Esophagus muscularis mucosa (tissue), 4 donors: ENCODE data around the gene FOXJ1.

Experiments used
- EP300 ChIP-seq: sonication (generic); formaldehyde crosslinking; IDR thresholded peaks from one replicate; pipeline ENCODE4 v1.6.1; 2017; ENCODE audit warnings: antibody characterized with exemption
- POLR2A ChIP-seq: fragments of 450-650 bp; IDR thresholded peaks from one replicate; pipeline ENCODE4 v1.6.1; 2017; ENCODE audit warnings: antibody characterized with exemption, moderate library complexity, mild to moderate bottlenecking, low read depth
- TF ChIP-seq, protein P1 (sequence below), 3 experiments: fragments of 200-600 bp in 2 of 3; fragments of 450-650 bp in 1 of 3; sonication (generic) in 2 of 3; IDR thresholded peaks; one replicate each; pipeline ENCODE4 v1.5.1; 2017 to 2019; ENCODE audit warnings: antibody characterized with exemption in 3 of 3, mild to moderate bottlenecking in 2 of 3, moderate library complexity in 1 of 3

DNA sequence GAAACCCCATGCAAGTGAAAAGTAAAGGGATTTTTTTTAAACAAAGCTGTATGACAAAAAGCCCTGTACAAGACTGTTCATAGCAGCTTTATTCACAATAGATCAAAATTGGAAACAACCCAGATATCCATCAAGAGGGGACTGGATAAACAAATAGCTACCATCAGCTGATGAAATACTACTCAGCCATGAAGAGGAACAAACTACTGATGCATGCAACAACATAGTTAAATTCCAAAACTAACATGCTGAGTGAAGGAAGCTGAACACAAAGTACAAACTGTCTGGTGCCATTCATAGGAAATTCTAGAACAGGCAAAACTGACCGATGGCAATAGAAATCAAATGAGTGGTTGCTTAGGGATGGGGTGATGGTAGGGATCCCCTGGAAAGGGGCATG, 15.1 kb downstream of the FOXJ1 start:
- TF ChIP-seq, protein P1, sequence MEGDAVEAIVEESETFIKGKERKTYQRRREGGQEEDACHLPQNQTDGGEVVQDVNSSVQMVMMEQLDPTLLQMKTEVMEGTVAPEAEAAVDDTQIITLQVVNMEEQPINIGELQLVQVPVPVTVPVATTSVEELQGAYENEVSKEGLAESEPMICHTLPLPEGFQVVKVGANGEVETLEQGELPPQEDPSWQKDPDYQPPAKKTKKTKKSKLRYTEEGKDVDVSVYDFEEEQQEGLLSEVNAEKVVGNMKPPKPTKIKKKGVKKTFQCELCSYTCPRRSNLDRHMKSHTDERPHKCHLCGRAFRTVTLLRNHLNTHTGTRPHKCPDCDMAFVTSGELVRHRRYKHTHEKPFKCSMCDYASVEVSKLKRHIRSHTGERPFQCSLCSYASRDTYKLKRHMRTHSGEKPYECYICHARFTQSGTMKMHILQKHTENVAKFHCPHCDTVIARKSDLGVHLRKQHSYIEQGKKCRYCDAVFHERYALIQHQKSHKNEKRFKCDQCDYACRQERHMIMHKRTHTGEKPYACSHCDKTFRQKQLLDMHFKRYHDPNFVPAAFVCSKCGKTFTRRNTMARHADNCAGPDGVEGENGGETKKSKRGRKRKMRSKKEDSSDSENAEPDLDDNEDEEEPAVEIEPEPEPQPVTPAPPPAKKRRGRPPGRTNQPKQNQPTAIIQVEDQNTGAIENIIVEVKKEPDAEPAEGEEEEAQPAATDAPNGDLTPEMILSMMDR (IDR thresholded peaks at IDR 0.05), result no peak
- no peak for TF ChIP-seq EP300
- no peak for TF ChIP-seq POLR2A
